GM18499 (cell line): ENCODE measurements around the gene ZNF282.

Experiments used
- ATAC-seq: cut with Tn5 transposase; IDR thresholded peaks from one replicate; pipeline ENCODE4 v1.9.1; 2021; ENCODE audit warnings: moderate number of reproducible peaks; ENCODE audit not compliant: insufficient read depth, unreplicated experiment

ZNF282 gene

GRCh38 chr7:149195180-149196150 is at the start of gene ZNF282:
Gene ZNF282 (plus strand): TSS chr7:149195546. CDS start chr7:149195590, 44 bp downstream.
- ATAC-seq = peak; percentile 70

GRCh38 chr7:149147072-149147751 is 48.1 kb upstream of the ZNF282 start, which contains the start of gene ZNF398:
Gene ZNF398 (plus strand): TSS chr7:149147453. CDS start chr7:149147743, 290 bp downstream.
- ATAC-seq = peak; percentile 47

GRCh38 chr7:149147752-149148653 is 47.3 kb upstream of the ZNF282 start:
- ATAC-seq = peak; percentile 11

- no peak for ATAC-seq
Observed at GRCh38 chr7:149150981-149151380, 44.4 kb upstream of the ZNF282 start.

GRCh38 chr7:149153346-149153745 is 42.0 kb upstream of the ZNF282 start:
- no peak for ATAC-seq

- ATAC-seq = no peak
Observed at GRCh38 chr7:149154056-149154455, 41.3 kb upstream of the ZNF282 start.

GRCh38 chr7:149156898-149157297 is 38.4 kb upstream of the ZNF282 start:
- ATAC-seq = no peak

GRCh38 chr7:149161241-149161848 is 34.0 kb upstream of the ZNF282 start:
- ATAC-seq = no peak

- no peak for ATAC-seq
Observed at GRCh38 chr7:149166142-149166541, 29.2 kb upstream of the ZNF282 start.

- no peak for ATAC-seq
Observed at GRCh38 chr7:149166630-149167352, 28.6 kb upstream of the ZNF282 start.

GRCh38 chr7:149171892-149172533 is 23.3 kb upstream of the ZNF282 start:
- ATAC-seq = no peak

- no peak for ATAC-seq
Observed at GRCh38 chr7:149172534-149172920, 22.8 kb upstream of the ZNF282 start.

GRCh38 chr7:149175150-149175549 is 20.2 kb upstream of the ZNF282 start:
- ATAC-seq = no peak

- ATAC-seq = no peak
Observed at GRCh38 chr7:149179241-149179640, 16.1 kb upstream of the ZNF282 start.

GRCh38 chr7:149180722-149181449 is 14.5 kb upstream of the ZNF282 start:
- no peak for ATAC-seq

- no peak for ATAC-seq
Observed at GRCh38 chr7:149181450-149181790, 13.9 kb upstream of the ZNF282 start.

GRCh38 chr7:149184274-149184673 is 11.1 kb upstream of the ZNF282 start:
- ATAC-seq = no peak

GRCh38 chr7:149188213-149188612 is 7.1 kb upstream of the ZNF282 start:
- ATAC-seq = no peak
